Duodenal mucosa (tissue), 2 donors: ENCODE results near the gene SERINC2.

ENCODE experiments used
- H3K27ac ChIP-seq: one replicate; pipeline ENCODE4 v1.7.0; 2013; ENCODE audit warnings: low read depth, low read length
- H3K27me3 ChIP-seq, 2 donors: one replicate each; pipeline ENCODE4 v1.7.0; 2013; ENCODE audit warnings: low read length in 2 of 2, control low read depth in 1 of 2; ENCODE audit not compliant: insufficient read depth in 2 of 2, control insufficient read depth in 1 of 2
- H3K36me3 ChIP-seq, 2 donors: one replicate each; pipeline ENCODE4 v1.7.0; 2013; ENCODE audit warnings: low read length in 2 of 2, control low read depth in 1 of 2; ENCODE audit not compliant: insufficient read depth in 2 of 2, control insufficient read depth in 1 of 2
- H3K4me1 ChIP-seq, 2 donors: one replicate each; pipeline ENCODE4 v1.7.0; 2013; ENCODE audit warnings: low read length in 2 of 2, control low read depth in 1 of 2; ENCODE audit not compliant: insufficient read depth in 2 of 2, control insufficient read depth in 1 of 2
- H3K4me3 ChIP-seq, 2 donors: one replicate each; pipeline ENCODE4 v1.7.0; 2013; ENCODE audit warnings: low read length in 2 of 2, low read depth in 1 of 2
- H3K9ac ChIP-seq, 2 donors: one replicate each; pipeline ENCODE4 v1.7.0; 2013; ENCODE audit warnings: low read length in 2 of 2, low read depth in 1 of 2
- H3K9me3 ChIP-seq, 2 donors: one replicate each; pipeline ENCODE4 v1.7.0; 2013; ENCODE audit warnings: low read length in 2 of 2, control low read depth in 1 of 2; ENCODE audit not compliant: control insufficient read depth in 1 of 2

SERINC2 gene

DNA sequence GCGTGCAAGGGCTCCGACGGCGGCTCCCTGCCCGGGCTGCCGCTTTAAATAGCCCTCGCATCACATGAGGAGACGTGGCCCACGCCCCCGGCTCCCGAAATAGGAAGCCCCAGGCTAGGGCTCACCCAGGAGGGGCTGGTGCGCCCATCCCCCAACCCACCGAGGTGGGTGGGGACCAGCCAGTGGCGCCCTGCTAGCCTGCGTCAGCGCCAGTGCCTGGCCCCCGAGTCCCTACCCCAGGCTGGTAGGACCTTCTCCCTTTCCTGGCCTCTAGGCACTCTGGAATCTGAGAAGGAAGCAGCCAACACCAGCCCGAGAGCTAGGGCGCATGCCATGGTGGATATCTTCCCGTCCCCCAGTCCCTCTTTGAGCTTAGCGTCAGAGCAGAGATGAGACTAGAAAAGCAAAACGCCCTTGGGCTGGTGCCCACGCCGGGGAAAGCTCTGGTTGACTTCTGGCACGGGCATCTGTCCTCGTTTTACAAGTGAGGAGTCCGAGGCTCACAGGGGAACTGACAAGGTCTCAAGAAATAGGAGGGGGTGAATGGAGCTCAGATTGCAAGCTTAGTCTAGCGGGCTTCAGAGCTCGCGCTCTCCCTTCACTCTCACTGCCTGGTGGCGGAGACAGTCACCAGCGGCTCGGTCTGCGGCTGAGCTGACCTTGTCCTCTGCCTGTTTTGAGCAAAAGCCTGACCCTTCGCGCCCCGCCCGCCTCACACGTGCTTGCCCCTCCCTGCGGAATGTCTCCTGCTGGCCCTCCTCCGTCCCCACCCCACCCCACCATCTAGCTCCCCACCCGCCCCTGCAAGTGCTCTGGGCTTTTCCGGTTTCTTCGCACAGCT, 39.7 kb upstream of the SERINC2 start, which contains the start of gene FABP3:
FABP3 (minus strand) TSS at position 21 of the 841 bp plus-strand sequence. CDS start 62 bp downstream, outside the sequence.
- no peaks in the 10 kb centered on the region for H3K9me3 ChIP-seq
- H3K4me1 ChIP-seq = peaks cover 55 to 64% of the 10 kb centered on the region in 2 donors
- peak within 1 kb of the TSS; percentile 59 to 62 for H3K4me3 ChIP-seq
- no peaks in the 10 kb centered on the region for H3K27me3 ChIP-seq
- H3K9ac ChIP-seq = peak within 1 kb of the TSS; percentile 52 to 79
- H3K36me3 ChIP-seq = no peaks in the 10 kb centered on the region
- peak within 1 kb of the TSS; percentile 79 for H3K27ac ChIP-seq

DNA sequence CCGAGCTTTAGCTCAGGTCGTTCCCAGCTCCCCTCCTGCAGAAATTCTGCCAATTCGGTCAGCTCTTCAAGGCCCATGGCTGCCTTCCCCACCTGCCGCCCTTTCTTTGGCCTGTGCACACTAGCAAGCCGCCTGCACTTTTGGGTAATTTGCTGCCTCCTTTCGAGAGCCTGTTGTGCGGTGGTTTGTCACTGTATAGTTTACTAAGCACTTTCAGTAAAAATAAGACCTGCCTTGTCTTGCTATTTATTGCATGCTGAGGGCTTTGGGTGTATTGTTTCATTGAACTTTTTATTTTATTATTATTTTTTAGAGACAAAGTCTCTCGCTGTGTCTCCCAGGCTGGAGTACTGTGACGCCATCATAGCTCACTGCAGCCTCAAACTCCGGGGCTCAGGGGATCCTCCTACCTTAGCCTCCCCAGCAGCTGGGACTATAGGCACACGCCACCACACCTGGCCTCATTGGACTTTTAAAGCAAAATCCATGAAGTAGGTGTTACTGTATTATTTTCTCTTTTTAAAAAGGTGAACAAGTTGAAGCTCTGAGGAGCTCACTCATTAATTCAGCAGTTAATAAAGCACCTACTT, 39.0 kb upstream of the SERINC2 start:
- Histone ChIP-seq H3K9me3 (no peaks in the 10 kb centered on the region), H3K4me1 (peaks cover 55 to 59% of the 10 kb centered on the region in 2 donors), H3K9ac (no peak overlapping the region), H3K27ac (peak overlapping the region; percentile 24), H3K27me3 (no peaks in the 10 kb centered on the region), H3K36me3 (no peaks in the 10 kb centered on the region), H3K4me3 (peak overlapping the region; percentile 59 to 62)

- Histone ChIP-seq H3K27ac (no peak overlapping the region), H3K9me3 (no peaks in the 10 kb centered on the region), H3K9ac (no peak overlapping the region), H3K27me3 (no peaks in the 10 kb centered on the region), H3K4me3 (no peak overlapping the region), H3K36me3 (no peaks in the 10 kb centered on the region), H3K4me1 (peaks cover 55 to 59% of the 10 kb centered on the region in 2 donors)
Measured at GRCh38 chr1:31374511-31375196, 38.4 kb upstream of the SERINC2 start.

DNA sequence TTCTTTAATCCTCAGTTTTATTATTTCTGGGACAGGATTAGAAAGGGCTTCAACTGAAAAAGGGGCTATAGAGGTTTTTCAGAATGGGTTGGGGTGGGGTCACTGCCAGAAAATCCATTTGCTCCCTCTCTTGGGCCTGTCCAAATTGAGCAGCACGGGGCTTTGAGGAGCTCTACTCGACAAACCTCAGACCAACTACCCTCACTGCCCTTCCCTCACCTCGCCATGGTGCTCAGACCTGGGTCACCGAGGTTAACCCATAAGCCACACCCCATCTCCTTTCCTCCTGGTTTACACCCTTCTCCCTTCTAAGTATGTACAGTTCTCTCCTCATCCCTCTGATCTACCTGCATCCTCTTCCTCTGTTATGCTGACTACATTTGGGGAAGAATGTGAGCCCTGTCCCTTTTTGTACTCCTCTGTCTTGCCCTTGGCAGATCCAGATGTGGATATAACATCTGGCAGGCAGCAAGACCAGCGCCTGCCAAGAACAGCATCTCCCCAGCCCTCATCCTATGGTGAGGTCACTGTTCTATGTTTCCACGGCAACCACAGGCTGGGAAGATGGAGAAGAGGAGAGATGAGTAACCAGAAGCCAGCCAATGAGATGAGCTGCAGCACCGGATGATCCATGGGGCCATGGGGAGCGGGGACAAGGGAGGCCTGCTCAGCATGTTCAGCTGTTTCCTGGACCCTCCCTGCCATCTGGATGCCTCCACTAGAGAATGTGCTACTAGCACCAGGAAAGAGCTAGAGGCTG, 36.5 kb upstream of the SERINC2 start:
- Histone ChIP-seq H3K9me3 (no peaks in the 10 kb centered on the region), H3K27ac (no peak overlapping the region), H3K9ac (no peak overlapping the region), H3K36me3 (no peaks in the 10 kb centered on the region), H3K27me3 (no peaks in the 10 kb centered on the region), H3K4me3 (no peak overlapping the region), H3K4me1 (peaks cover 39 to 49% of the 10 kb centered on the region in 2 donors)

DNA sequence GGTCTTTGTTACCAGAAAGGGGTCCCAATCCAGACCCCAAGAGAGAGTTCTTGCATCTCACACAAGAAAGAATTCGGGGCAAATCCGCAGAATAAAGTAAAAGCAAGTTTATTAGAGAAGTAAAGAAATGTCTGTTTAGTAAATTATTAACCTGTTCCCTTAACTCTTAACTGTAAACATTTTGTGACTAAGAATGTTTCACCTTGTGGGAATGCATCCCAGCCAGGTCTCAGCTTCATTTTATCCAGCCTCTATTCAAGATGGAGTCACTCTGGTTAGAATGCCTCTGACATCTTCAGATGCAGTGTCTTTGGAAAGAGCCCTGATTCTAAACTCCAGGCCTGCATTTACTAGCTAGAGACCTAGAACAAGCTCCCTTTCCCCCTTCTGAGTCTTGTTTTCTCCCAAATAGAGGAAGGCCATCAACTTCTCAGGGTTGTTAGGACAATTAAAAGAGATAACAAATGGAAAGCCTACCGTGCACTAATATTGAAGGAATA, 35.6 kb upstream of the SERINC2 start:
- H3K36me3 ChIP-seq = no peaks in the 10 kb centered on the region
- no peak overlapping the region for H3K27ac ChIP-seq
- H3K9ac ChIP-seq = no peak overlapping the region
- H3K4me3 ChIP-seq = no peak overlapping the region
- peaks cover 31 to 43% of the 10 kb centered on the region in 2 donors for H3K4me1 ChIP-seq
- no peaks in the 10 kb centered on the region for H3K27me3 ChIP-seq
- no peaks in the 10 kb centered on the region for H3K9me3 ChIP-seq

DNA sequence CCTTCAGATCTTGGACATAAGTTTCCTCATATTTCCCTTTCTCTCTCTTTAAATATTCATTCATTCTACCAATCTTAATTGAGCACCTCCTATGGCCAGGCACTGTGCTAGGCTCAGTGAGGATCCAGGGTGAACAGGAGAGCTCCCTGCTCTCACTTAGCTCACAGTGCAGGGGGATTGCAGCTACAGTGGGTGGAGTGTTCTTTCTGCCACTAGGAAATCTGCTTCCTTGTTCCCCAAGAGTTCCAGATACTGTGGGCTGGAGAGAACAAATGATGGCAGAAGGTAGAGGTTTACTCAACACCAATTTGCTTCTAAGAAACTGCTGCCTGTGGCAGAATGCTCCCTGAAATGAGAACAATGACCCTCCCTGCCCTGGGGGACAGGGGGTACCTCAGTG, 35.0 kb upstream of the SERINC2 start:
- Histone ChIP-seq H3K36me3 (no peaks in the 10 kb centered on the region), H3K27me3 (no peaks in the 10 kb centered on the region), H3K9ac (no peak overlapping the region), H3K9me3 (no peaks in the 10 kb centered on the region), H3K4me1 (peaks cover 25 to 37% of the 10 kb centered on the region in 2 donors), H3K27ac (no peak overlapping the region), H3K4me3 (no peak overlapping the region)

- no peak overlapping the region for H3K27ac ChIP-seq
- H3K4me1 ChIP-seq = peaks cover 7 to 20% of the 10 kb centered on the region in 2 donors
- H3K27me3 ChIP-seq = no peaks in the 10 kb centered on the region
- no peaks in the 10 kb centered on the region for H3K9me3 ChIP-seq
- H3K36me3 ChIP-seq = no peaks in the 10 kb centered on the region
- H3K9ac ChIP-seq = no peak overlapping the region
- no peak overlapping the region for H3K4me3 ChIP-seq
Measured at GRCh38 chr1:31380181-31380580, 32.8 kb upstream of the SERINC2 start.

DNA sequence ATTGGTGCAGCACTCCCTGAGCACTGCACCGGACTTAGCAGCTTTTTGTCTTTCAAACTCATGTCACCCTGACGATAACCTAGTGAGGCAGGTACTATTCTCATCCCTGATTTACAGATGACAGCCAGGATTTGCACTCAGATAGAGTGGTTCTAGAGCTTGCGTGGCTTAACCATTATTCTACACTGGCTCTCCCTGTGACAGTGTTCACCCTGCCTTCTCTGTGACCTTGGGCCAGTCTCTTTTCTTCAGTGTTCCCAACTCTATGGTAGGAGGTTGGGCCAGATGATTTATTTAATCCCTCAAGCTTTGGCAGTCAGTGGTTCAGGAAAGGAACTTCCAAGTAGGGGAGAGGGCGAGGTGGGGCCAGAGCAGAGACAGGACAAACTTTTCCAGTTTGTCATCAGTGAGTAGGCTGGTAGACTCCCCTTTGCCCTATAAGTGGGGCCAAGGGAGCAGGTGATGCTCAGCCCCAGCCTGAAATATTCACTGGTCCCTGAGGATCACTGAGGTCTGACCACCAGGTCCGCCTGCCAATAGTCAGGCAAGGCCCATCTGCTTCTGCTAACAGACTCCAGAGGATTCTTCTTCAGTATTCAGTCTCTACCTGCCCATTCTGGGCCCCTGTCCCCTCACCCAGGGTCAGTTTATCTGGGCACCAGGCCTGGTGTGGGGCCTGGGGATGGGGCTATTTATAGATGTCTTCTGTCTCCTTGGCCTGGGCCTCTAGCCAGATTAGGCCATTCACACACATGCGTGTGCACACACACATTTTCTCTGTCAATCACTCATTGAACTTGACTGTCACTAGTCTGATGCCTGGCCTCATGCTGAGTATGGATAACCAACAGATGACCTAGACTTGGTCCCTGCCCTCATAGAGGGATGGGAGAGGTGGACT, 31.4 kb upstream of the SERINC2 start:
- H3K4me1 ChIP-seq = peaks cover 0 to 14% of the 10 kb centered on the region in 2 donors
- no peak overlapping the region for H3K9ac ChIP-seq
- no peak overlapping the region for H3K27ac ChIP-seq
- H3K4me3 ChIP-seq = no peak overlapping the region
- no peaks in the 10 kb centered on the region for H3K36me3 ChIP-seq
- H3K9me3 ChIP-seq = no peaks in the 10 kb centered on the region
- H3K27me3 ChIP-seq = no peaks in the 10 kb centered on the region

DNA sequence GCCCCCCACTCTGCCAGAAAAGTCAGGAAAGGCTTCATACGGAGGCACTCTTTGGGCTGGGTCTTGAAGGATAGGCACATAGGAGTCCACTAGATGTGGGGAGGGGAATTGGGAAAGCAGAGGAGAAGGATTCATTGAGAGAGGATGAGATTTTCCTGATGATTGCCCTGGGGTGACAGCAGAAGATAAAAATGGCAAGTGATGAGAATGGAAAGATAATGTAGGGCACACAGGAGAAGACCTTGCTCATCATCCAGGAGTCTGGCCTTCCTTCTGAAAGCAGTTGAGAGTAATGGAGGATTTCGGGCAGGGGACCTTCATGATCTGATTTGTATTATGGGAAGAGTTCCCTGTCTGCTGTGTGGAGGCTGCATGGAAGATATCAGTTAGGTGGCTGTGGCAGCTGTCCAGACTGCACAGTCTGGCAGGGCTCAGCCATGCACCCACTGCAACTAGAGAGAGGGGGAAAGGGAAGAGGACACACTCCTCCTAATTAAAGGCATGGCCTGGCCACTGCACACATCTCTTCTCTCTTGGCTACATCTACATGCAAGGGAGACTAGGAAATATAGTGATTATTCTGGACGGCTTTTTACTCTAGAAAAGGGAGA, 30.5 kb upstream of the SERINC2 start:
- H3K9ac ChIP-seq = no peak overlapping the region
- H3K4me1 ChIP-seq = peaks cover 0 to 13% of the 10 kb centered on the region in 2 donors
- no peaks in the 10 kb centered on the region for H3K9me3 ChIP-seq
- H3K36me3 ChIP-seq = no peaks in the 10 kb centered on the region
- H3K4me3 ChIP-seq = no peak overlapping the region
- H3K27me3 ChIP-seq = no peaks in the 10 kb centered on the region
- H3K27ac ChIP-seq = no peak overlapping the region
